HG03066 (cell line): ENCODE measurements around the gene XPO6.

Experiments
- ATAC-seq: cut with Tn5 transposase; IDR thresholded peaks from one replicate; pipeline ENCODE4 v1.9.1; 2021; ENCODE audit warnings: low read depth; ENCODE audit not compliant: unreplicated experiment

Gene XPO6

GRCh38 chr16:28096983-28097899 is 114.5 kb downstream of the XPO6 start:
- ATAC-seq, result no peak

- no peak for ATAC-seq
These were observed 118.4 kb downstream of the XPO6 start for GRCh38 chr16:28093385-28093725.

- no peak for ATAC-seq
These were observed 118.9 kb downstream of the XPO6 start for GRCh38 chr16:28092721-28093384.

GRCh38 chr16:28091656-28092055 is 120.1 kb downstream of the XPO6 start:
- no peak for ATAC-seq

GRCh38 chr16:28090646-28091377 is 121.0 kb downstream of the XPO6 start:
- no peak for ATAC-seq

- ATAC-seq, result no peak
These were observed 121.8 kb downstream of the XPO6 start for GRCh38 chr16:28089992-28090365.

- no peak for ATAC-seq
These were observed 122.4 kb downstream of the XPO6 start for GRCh38 chr16:28089205-28089991.

- ATAC-seq, result no peak
These were observed 124.0 kb downstream of the XPO6 start for GRCh38 chr16:28087675-28088300.

GRCh38 chr16:28087140-28087660 is 124.6 kb downstream of the XPO6 start:
- ATAC-seq, result no peak

GRCh38 chr16:28086186-28087139 is 125.3 kb downstream of the XPO6 start:
- ATAC-seq, result no peak

GRCh38 chr16:28085389-28086171 is 126.2 kb downstream of the XPO6 start:
- no peak for ATAC-seq

GRCh38 chr16:28084209-28084608 is 127.6 kb downstream of the XPO6 start:
- ATAC-seq, result no peak

GRCh38 chr16:28082624-28083023 is 129.1 kb downstream of the XPO6 start:
- ATAC-seq, result no peak

- no peak for ATAC-seq
These were observed 130.3 kb downstream of the XPO6 start for GRCh38 chr16:28081391-28081968.

- no peak for ATAC-seq
These were observed 133.5 kb downstream of the XPO6 start for GRCh38 chr16:28078261-28078660.

- no peak for ATAC-seq
These were observed 137.9 kb downstream of the XPO6 start for GRCh38 chr16:28073836-28074235.

GRCh38 chr16:28072087-28072486 is 139.7 kb downstream of the XPO6 start:
- no peak for ATAC-seq
